OCI-LY7 (cell line): Measurements from ENCODE around the gene UBAP1L. TPM values are rescaled to one million over a fixed set of nuclear protein-coding genes. Genes with fewer than 3 reads are reported as not detected.

ENCODE experiments used
- BruUV-seq: library from RNA; stranded (reverse); fragments of 400-500 nt; replicated peaks from 2 replicates; lab custom pipeline; 2021; lab: Mats Ljungman, UMichigan
- CTCF ChIA-PET: fragments of 300-600 bp; sonication (Branson Sonifier 250); formaldehyde crosslinking; loops from one replicate; lab custom pipeline; 2022; ENCODE audit warnings: antibody characterized with exemption; ENCODE audit not compliant: unreplicated experiment; lab: Charles Lee
- POLR2A ChIA-PET: fragments of 300-600 bp; sonication (Branson Sonifier 250); formaldehyde crosslinking; loops from one replicate; lab custom pipeline; 2022; ENCODE audit warnings: antibody characterized with exemption; lab: Charles Lee
- DNase-seq: peaks from one replicate; pipeline ENCODE4 v3.0.0-alpha.2; 2015; ENCODE audit warnings: low spot score
- H2AFZ ChIP-seq: fragments of 200-600 bp; sonication (generic), shearing (Covaris generic); 2 replicates; pipeline ENCODE4 v1.6.1; 2014; ENCODE audit warnings: mild to moderate bottlenecking, antibody characterized with exemption, low read length, moderate library complexity
- H3K27ac ChIP-seq: fragments of 200-600 bp; sonication (generic); 2 replicates; pipeline ENCODE4 v1.5.1; 2014; ENCODE audit warnings: mixed run types, low read depth, mild to moderate bottlenecking, moderate library complexity, low read length, inconsistent platforms; ENCODE audit not compliant: poor library complexity, severe bottlenecking
- H3K36me3 ChIP-seq: fragments of 200-600 bp; sonication (generic); 2 replicates; pipeline ENCODE4 v1.6.1; 2014; ENCODE audit warnings: mild to moderate bottlenecking, antibody characterized with exemption, low read length, moderate library complexity, mixed read lengths; ENCODE audit not compliant: insufficient read depth
- H3K4me1 ChIP-seq: fragments of 200-600 bp; sonication (generic); 2 replicates; pipeline ENCODE4 v1.5.1; 2014; ENCODE audit warnings: mild to moderate bottlenecking, low read length; ENCODE audit not compliant: insufficient read depth, poor library complexity, severe bottlenecking
- H3K4me2 ChIP-seq: fragments of 200-600 bp; sonication (generic); 2 replicates; pipeline ENCODE4 v1.6.1; 2014; ENCODE audit warnings: mild to moderate bottlenecking, low read length
- H3K4me3 ChIP-seq: fragments of 200-600 bp; sonication (generic); 2 replicates; pipeline ENCODE4 v1.5.1; 2014; ENCODE audit warnings: mild to moderate bottlenecking, low read depth, low read length; ENCODE audit not compliant: poor library complexity, severe bottlenecking
- H3K79me2 ChIP-seq: fragments of 200-600 bp; sonication (generic); 2 replicates; pipeline ENCODE4 v1.6.1; 2016; ENCODE audit warnings: low read depth, mild to moderate bottlenecking, low read length, moderate library complexity, mixed read lengths; ENCODE audit not compliant: insufficient read depth
- H3K9me2 ChIP-seq: fragments of 200-600 bp; sonication (generic); 2 replicates; pipeline ENCODE4 v1.6.1; 2016; ENCODE audit warnings: mild to moderate bottlenecking, low read length, mixed read lengths; ENCODE audit not compliant: insufficient read depth
- H3K9me3 ChIP-seq: fragments of 200-600 bp; sonication (generic); 2 replicates; pipeline ENCODE4 v1.6.1; 2014; ENCODE audit warnings: mild to moderate bottlenecking, mixed run types, low read length, mixed read lengths
- H4K20me1 ChIP-seq: fragments of 200-600 bp; sonication (generic); 2 replicates; pipeline ENCODE4 v1.6.1; 2014; ENCODE audit warnings: mild to moderate bottlenecking, antibody characterized with exemption, low read length, moderate library complexity, mixed read lengths; ENCODE audit not compliant: insufficient read depth
- EZH2phosphoT487 ChIP-seq: fragments of 200-600 bp; sonication (generic); IDR thresholded peaks from 2 replicates; pipeline ENCODE4 v1.6.1; 2018; ENCODE audit warnings: low read depth, borderline replicate concordance, mild to moderate bottlenecking, mixed run types, antibody characterized with exemption, low read length, moderate library complexity, mixed read lengths
- intact Hi-C: fragments of 100-400 bp; cut with micrococcal nuclease; formaldehyde crosslinking; loops from one replicate; pipeline ENCODE4 v1.10.0; 2022; ENCODE audit not compliant: unreplicated experiment
- total RNA-seq, 2 experiments: library from RNA; depleted of rRNA in 1 of 2; stranded (reverse); fragments of >200 nt in 1 of 2; shearing (Covaris generic) in 1 of 2; gene quantifications; 2 replicates each; pipeline ENCODE4 v1.2.3, GENCODE V29; 2014 to 2022
- TF ChIP-seq, protein P1 (sequence below): fragments of 200-600 bp; sonication (generic); conservative IDR thresholded peaks from 2 replicates; pipeline ENCODE4 v1.5.1; 2014; ENCODE audit warnings: mild to moderate bottlenecking, antibody characterized with exemption, low read length, moderate library complexity, mixed read lengths

The UBAP1L gene
- total RNA-seq, 2 experiments from 2014 or later, result 7.4 to 8.3 TPM

DNA sequence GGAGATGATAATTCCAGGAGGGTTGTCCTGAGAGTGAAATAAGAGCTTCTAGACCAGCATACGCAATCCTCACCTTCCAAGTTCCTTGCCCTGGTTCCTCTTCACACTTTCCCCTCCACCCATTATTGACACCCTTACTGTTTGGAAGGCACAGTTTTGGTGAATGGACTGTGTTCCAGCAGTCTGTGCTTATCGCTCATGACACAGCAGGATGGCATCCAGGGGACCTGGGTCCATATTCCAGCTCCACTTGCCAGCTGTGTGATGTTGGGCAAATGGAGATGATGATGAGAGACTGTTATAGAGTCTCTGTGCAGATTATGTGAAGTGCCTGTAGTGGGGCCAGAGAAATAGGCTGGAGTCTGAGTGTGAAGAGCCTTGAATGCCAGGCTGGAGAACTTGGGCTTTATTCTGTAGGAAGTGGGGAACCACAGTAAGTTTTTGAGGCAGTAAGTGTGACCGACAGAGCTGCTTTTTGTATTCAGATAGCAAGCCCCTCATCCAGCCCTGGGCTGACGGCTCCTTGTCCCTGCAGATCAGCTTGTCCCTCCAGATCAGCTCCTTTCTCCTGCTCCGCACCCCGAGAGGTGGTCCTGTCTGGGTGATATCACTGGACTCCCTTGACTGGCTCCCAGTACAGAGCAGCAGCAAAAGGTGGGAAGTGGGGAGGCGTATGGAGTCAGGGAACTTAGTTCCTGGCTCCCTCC is 30.3 kb downstream of the UBAP1L start:
- intact Hi-C loops, result no loop called here
- BruUV-seq, result no TSS peak
- POLR2A ChIA-PET, result interaction anchor here (0.6 kb wide), 1 partner anchor 50 kb away, joined by 3 read pairs; no protein-coding TSS in a partner anchor

DNA sequence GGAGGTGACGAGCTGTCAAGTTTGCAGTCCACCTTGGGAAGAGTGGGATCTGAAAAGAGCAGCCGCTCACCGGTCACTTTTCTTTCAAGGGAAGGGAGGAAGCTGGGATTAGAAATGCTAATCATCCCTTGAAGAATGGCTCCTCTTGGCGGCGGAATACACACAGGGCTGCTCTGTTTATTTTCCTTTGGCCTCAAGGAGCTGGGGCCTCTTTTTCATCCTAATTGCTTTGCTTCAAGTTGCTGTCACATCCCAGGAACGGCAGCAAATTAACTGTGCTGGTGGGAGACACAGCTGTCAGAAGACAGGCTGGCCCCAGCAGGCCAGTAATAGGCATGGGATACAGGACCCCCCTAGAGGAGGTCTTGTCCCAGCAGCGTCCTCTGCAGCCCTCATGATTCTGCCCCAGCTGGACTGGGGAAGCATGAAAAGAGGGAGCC is 31.7 kb downstream of the UBAP1L start:
- intact Hi-C loops, result no loop called here
- TF ChIP-seq, protein P1, sequence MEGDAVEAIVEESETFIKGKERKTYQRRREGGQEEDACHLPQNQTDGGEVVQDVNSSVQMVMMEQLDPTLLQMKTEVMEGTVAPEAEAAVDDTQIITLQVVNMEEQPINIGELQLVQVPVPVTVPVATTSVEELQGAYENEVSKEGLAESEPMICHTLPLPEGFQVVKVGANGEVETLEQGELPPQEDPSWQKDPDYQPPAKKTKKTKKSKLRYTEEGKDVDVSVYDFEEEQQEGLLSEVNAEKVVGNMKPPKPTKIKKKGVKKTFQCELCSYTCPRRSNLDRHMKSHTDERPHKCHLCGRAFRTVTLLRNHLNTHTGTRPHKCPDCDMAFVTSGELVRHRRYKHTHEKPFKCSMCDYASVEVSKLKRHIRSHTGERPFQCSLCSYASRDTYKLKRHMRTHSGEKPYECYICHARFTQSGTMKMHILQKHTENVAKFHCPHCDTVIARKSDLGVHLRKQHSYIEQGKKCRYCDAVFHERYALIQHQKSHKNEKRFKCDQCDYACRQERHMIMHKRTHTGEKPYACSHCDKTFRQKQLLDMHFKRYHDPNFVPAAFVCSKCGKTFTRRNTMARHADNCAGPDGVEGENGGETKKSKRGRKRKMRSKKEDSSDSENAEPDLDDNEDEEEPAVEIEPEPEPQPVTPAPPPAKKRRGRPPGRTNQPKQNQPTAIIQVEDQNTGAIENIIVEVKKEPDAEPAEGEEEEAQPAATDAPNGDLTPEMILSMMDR, result no peak
- TF ChIP-seq EZH2phosphoT487, result no peak
- Histone ChIP-seq H3K36me3 (no peaks in the 10 kb centered on the region), H3K4me3 (no peak overlapping the region), H3K4me2 (no peak overlapping the region), H4K20me1 (no peaks in the 10 kb centered on the region), H3K9me3 (no peaks in the 10 kb centered on the region), H3K79me2 (no peaks in the 10 kb centered on the region), H3K4me1 (no peaks in the 10 kb centered on the region), H2AFZ (no peak overlapping the region), H3K9me2 (no peaks in the 10 kb centered on the region), H3K27ac (no peak overlapping the region)
- ChIA-PET POLR2A (no interaction called here), CTCF (no interaction called here)
- no TSS peak for BruUV-seq
- DNase-seq, result no peak

More for the DNA sequence above, 30.3 kb downstream of the UBAP1L start:
- no peaks in the 10 kb centered on the region for H3K36me3 ChIP-seq
- no peak overlapping the region for H3K4me3 ChIP-seq
- H2AFZ ChIP-seq, result no peak overlapping the region
- CTCF ChIA-PET, result no interaction called here
- H3K4me2 ChIP-seq, result no peak overlapping the region
- H3K79me2 ChIP-seq, result no peaks in the 10 kb centered on the region
- no peaks in the 10 kb centered on the region for H3K4me1 ChIP-seq
- H3K9me2 ChIP-seq, result no peaks in the 10 kb centered on the region
- H3K9me3 ChIP-seq, result no peaks in the 10 kb centered on the region
- no peak for TF ChIP-seq EZH2phosphoT487
- TF ChIP-seq, protein P1, result no peak
- H4K20me1 ChIP-seq, result no peaks in the 10 kb centered on the region
- no peak overlapping the region for H3K27ac ChIP-seq
- no peak for DNase-seq

DNA sequence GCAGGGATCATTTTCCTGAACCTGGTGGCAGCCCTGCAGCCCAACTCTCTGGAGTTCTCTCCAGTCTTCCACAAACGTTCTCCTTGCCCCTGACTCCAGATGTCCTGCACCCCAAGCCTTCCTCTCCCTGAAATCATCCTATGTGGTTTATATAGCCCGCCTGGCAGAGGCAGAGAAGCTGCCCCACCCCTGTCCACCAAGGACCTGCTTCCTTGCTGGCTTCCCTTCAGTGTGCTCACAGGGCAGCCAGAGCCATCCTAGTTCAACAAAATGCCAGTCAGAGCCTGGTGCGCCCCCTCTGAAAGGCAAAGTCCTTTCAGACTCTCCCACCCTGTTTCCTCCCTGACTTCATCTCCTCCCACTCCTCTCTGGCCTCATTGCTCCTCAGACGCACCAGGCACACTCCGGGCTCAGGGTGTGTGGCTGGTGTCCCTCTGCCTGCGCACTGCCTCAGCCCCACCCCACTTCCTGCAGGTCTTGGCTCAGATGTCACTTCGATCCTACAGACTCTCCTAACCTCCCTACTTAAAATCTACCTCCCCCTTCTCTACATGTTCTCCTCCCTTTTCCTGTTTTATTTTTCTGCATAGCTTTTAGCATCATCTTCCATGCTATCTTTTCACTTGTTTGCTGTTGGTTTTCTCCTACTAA is 32.6 kb downstream of the UBAP1L start:
- intact Hi-C loops, result no loop called here
- H3K79me2 ChIP-seq, result no peaks in the 10 kb centered on the region
- DNase-seq, result no peak
- H3K4me2 ChIP-seq, result no peak overlapping the region
- no peaks in the 10 kb centered on the region for H3K9me3 ChIP-seq
- no peaks in the 10 kb centered on the region for H3K9me2 ChIP-seq
- no peaks in the 10 kb centered on the region for H4K20me1 ChIP-seq
- no peak overlapping the region for H2AFZ ChIP-seq
- no peaks in the 10 kb centered on the region for H3K4me1 ChIP-seq
- no peaks in the 10 kb centered on the region for H3K36me3 ChIP-seq
- no peak overlapping the region for H3K27ac ChIP-seq
- H3K4me3 ChIP-seq, result no peak overlapping the region
- BruUV-seq, result no TSS peak
- TF ChIP-seq, protein P1, result no peak
- no peak for TF ChIP-seq EZH2phosphoT487
- ChIA-PET CTCF (no interaction called here), POLR2A (interaction anchor here (0.6 kb wide), 1 partner anchor 365 kb away, joined by 4 read pairs; no protein-coding TSS in a partner anchor)
